ENCODE results near the gene DCAF12. TPM values are rescaled to one million over a fixed set of nuclear protein-coding genes. Genes with fewer than 3 reads are reported as not detected.

The DCAF12 gene
- total and polyA plus RNA-seq, 2 of the 13 experiments (the other 11 are each of a cell fraction or from before 2014, with no cell fraction given): 26.8 to 37.4 TPM

DNA sequence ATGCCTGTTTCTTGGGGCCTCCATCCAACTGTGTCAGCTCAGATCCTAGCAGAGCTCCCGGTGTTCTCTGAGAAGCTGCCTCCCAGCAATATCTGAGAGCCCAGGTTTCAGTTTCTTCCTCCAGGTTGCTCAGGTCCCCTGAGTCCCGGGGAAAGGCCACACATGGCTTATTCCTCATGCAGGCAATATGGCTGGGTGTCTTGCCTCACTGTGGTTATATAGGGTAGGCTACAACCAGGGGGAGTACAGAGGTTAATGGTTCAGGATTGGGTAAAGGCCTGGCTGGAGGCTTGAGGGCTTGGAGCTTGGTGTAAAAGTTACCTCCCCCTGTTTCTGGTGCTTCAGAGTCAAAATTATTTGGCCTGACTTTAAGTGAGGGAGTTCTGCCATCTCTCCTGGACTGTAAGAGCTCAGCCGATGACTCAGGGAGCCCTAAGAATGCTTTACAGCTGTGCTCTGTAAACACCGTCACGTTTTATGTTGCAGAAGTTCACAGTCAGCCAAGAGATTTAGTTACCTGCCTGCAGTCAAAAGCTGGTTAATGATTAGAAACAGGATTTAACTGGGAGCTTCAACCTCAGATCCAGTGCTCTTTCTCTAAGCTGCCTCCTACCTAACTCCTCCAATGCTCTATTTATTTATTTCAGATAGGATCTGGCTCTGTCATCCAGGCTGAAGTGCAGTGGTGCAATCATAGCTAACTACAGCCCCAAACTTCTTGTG is 53.5 kb downstream of the DCAF12 start (continued):
- TF ChIP-seq, protein P1, sequence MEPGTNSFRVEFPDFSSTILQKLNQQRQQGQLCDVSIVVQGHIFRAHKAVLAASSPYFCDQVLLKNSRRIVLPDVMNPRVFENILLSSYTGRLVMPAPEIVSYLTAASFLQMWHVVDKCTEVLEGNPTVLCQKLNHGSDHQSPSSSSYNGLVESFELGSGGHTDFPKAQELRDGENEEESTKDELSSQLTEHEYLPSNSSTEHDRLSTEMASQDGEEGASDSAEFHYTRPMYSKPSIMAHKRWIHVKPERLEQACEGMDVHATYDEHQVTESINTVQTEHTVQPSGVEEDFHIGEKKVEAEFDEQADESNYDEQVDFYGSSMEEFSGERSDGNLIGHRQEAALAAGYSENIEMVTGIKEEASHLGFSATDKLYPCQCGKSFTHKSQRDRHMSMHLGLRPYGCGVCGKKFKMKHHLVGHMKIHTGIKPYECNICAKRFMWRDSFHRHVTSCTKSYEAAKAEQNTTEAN (CRISPR knock-in tag; conservative IDR thresholded peaks at IDR 0.05): 0 out of 2 replicates have a peak, but pooled peaks have one; percentile 34
- TF ChIP-seq RAD21 (CRISPR knock-in tag; IDR thresholded peaks at IDR 0.05) (no peak), FOXC1 (CRISPR knock-in tag; IDR thresholded peaks at IDR 0.05; ENCODE audit: borderline replicate concordance) (peak; percentile 36; the same call in 1 of the 2 replicates), ZNF12 (CRISPR knock-in tag; IDR thresholded peaks at IDR 0.05) (0 out of 2 replicates have a peak, but pooled peaks have one; percentile 13), TGIF2 (CRISPR knock-in tag; IDR thresholded peaks at IDR 0.05) (no peak), KMT2A (CRISPR knock-in tag; IDR thresholded peaks at IDR 0.05) (no peak), ZNF546 (CRISPR knock-in tag; conservative IDR thresholded peaks at IDR 0.05) (no peak), SYNCRIP (IDR thresholded peaks at IDR 0.05; ENCODE audit: insufficient read depth, low read depth, low read length) (no peak), ZNF891 (CRISPR knock-in tag; IDR thresholded peaks at IDR 0.05) (no peak), KDM5A (IDR thresholded peaks at IDR 0.05; ENCODE audit: borderline replicate concordance, low read length) (no peak), DNMT1 (CRISPR knock-in tag; IDR thresholded peaks at IDR 0.05) (no peak), MTF1 (CRISPR knock-in tag; IDR thresholded peaks at IDR 0.05) (no peak), GFI1 (CRISPR knock-in tag; IDR thresholded peaks at IDR 0.05; ENCODE audit: borderline replicate concordance) (peak; percentile 32; the same call in 1 of the 2 replicates), ZNF33B (CRISPR knock-in tag; IDR thresholded peaks at IDR 0.05) (0 out of 2 replicates have a peak, but pooled peaks have one; percentile 65), ZNF839 (CRISPR knock-in tag; IDR thresholded peaks at IDR 0.05; ENCODE audit: borderline replicate concordance) (no peak)
- TF ChIP-seq, protein P2, sequence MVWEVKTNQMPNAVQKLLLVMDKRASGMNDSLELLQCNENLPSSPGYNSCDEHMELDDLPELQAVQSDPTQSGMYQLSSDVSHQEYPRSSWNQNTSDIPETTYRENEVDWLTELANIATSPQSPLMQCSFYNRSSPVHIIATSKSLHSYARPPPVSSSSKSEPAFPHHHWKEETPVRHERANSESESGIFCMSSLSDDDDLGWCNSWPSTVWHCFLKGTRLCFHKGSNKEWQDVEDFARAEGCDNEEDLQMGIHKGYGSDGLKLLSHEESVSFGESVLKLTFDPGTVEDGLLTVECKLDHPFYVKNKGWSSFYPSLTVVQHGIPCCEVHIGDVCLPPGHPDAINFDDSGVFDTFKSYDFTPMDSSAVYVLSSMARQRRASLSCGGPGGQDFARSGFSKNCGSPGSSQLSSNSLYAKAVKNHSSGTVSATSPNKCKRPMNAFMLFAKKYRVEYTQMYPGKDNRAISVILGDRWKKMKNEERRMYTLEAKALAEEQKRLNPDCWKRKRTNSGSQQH (CRISPR knock-in tag; IDR thresholded peaks at IDR 0.05; ENCODE audit: low read depth): no peak
- TF ChIP-seq, protein P3, sequence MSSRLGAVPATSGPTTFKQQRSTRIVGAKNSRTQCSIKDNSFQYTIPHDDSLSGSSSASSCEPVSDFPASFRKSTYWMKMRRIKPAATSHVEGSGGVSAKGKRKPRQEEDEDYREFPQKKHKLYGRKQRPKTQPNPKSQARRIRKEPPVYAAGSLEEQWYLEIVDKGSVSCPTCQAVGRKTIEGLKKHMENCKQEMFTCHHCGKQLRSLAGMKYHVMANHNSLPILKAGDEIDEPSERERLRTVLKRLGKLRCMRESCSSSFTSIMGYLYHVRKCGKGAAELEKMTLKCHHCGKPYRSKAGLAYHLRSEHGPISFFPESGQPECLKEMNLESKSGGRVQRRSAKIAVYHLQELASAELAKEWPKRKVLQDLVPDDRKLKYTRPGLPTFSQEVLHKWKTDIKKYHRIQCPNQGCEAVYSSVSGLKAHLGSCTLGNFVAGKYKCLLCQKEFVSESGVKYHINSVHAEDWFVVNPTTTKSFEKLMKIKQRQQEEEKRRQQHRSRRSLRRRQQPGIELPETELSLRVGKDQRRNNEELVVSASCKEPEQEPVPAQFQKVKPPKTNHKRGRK (CRISPR knock-in tag; IDR thresholded peaks at IDR 0.05): no peak
- TF ChIP-seq, protein P4, sequence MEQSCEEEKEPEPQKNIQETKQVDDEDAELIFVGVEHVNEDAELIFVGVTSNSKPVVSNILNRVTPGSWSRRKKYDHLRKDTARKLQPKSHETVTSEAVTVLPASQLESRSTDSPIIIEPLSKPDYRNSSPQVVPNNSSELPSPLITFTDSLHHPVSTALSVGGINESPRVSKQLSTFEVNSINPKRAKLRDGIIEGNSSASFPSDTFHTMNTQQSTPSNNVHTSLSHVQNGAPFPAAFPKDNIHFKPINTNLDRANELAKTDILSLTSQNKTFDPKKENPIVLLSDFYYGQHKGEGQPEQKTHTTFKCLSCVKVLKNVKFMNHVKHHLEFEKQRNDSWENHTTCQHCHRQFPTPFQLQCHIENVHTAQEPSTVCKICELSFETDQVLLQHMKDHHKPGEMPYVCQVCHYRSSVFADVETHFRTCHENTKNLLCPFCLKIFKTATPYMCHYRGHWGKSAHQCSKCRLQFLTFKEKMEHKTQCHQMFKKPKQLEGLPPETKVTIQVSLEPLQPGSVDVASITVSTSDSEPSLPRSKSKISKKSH (CRISPR knock-in tag; IDR thresholded peaks at IDR 0.05; ENCODE audit: borderline replicate concordance): no peak
- TF ChIP-seq, protein P5, sequence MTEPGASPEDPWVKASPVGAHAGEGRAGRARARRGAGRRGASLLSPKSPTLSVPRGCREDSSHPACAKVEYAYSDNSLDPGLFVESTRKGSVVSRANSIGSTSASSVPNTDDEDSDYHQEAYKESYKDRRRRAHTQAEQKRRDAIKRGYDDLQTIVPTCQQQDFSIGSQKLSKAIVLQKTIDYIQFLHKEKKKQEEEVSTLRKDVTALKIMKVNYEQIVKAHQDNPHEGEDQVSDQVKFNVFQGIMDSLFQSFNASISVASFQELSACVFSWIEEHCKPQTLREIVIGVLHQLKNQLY (CRISPR knock-in tag; IDR thresholded peaks at IDR 0.05): no peak
- TF ChIP-seq, protein P6, sequence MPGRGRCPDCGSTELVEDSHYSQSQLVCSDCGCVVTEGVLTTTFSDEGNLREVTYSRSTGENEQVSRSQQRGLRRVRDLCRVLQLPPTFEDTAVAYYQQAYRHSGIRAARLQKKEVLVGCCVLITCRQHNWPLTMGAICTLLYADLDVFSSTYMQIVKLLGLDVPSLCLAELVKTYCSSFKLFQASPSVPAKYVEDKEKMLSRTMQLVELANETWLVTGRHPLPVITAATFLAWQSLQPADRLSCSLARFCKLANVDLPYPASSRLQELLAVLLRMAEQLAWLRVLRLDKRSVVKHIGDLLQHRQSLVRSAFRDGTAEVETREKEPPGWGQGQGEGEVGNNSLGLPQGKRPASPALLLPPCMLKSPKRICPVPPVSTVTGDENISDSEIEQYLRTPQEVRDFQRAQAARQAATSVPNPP (CRISPR knock-in tag; IDR thresholded peaks at IDR 0.05): no peak
